GM23338 (cell line): ENCODE data around the gene SLC2A5. TPM values are rescaled to one million over a fixed set of nuclear protein-coding genes. Genes with fewer than 3 reads are reported as not detected.

Source experiments
- ATAC-seq: fragments of 200-7000 bp; cut with Tn5 transposase; 3 replicates; pipeline ENCODE4 v1.9.1; 2020
- DNase-seq: peaks from one replicate; pipeline ENCODE4 v3.0.0-alpha.2; 2015; ENCODE audit warnings: low spot score
- H2AFZ ChIP-seq: fragments of 200-600 bp; sonication (generic); 2 replicates; pipeline ENCODE4 v1.8.0; 2016; ENCODE audit warnings: antibody characterized with exemption, mild to moderate bottlenecking, moderate library complexity
- H3F3A ChIP-seq: fragments of 200-600 bp; sonication (generic); replicated peaks from 2 replicates; pipeline ENCODE4 v1.8.0; 2017; ENCODE audit warnings: antibody characterized with exemption, mixed run types, low read depth
- H3K27ac ChIP-seq: fragments of 200-600 bp; sonication (generic); 2 replicates; pipeline ENCODE4 v1.6.1; 2016; ENCODE audit warnings: low read depth
- H3K27me3 ChIP-seq: fragments of 200-600 bp; sonication (generic); 2 replicates; pipeline ENCODE4 v1.8.0; 2016; ENCODE audit warnings: mild to moderate bottlenecking, mixed run types, moderate library complexity; ENCODE audit not compliant: insufficient read depth
- H3K36me3 ChIP-seq: fragments of 200-600 bp; sonication (generic); 2 replicates; pipeline ENCODE4 v1.8.0; 2016; ENCODE audit warnings: mild to moderate bottlenecking; ENCODE audit not compliant: insufficient read depth
- H3K4me1 ChIP-seq: fragments of 200-600 bp; sonication (generic); 2 replicates; pipeline ENCODE4 v1.8.0; 2016; ENCODE audit warnings: mild to moderate bottlenecking, moderate library complexity; ENCODE audit not compliant: insufficient read depth
- H3K4me2 ChIP-seq: fragments of 200-600 bp; sonication (generic); 2 replicates; pipeline ENCODE4 v1.7.1; 2017; ENCODE audit warnings: mixed run types
- H3K4me3 ChIP-seq: fragments of 200-600 bp; sonication (generic); 2 replicates; pipeline ENCODE4 v1.6.1; 2016; ENCODE audit warnings: mixed run types
- H3K79me2 ChIP-seq: fragments of 200-600 bp; sonication (generic); replicated peaks from 2 replicates; pipeline ENCODE4 v1.8.0; 2017; ENCODE audit warnings: mild to moderate bottlenecking; ENCODE audit not compliant: insufficient read depth
- H3K9me2 ChIP-seq: fragments of 200-600 bp; sonication (generic); 2 replicates; pipeline ENCODE4 v1.8.0; 2017; ENCODE audit not compliant: insufficient read depth
- H4K20me1 ChIP-seq: fragments of 200-600 bp; sonication (generic); replicated peaks from 2 replicates; pipeline ENCODE4 v1.8.0; 2017; ENCODE audit warnings: mild to moderate bottlenecking; ENCODE audit not compliant: insufficient read depth
- H3K27ac Mint-ChIP-seq: 2 replicates; pipeline ENCODE4 v1.8.0; 2020; ENCODE audit warnings: inconsistent platforms, mild to moderate bottlenecking, moderate library complexity, mixed read lengths
- H3K27me3 Mint-ChIP-seq: 3 replicates; pipeline ENCODE4 v1.8.0; 2022; ENCODE audit warnings: low read depth, mild to moderate bottlenecking, moderate library complexity, mixed read lengths, inconsistent platforms; ENCODE audit not compliant: insufficient read depth, poor library complexity
- H3K36me3 Mint-ChIP-seq: 3 replicates; pipeline ENCODE4 v1.8.0; 2021; ENCODE audit warnings: low read depth, mild to moderate bottlenecking, inconsistent platforms, moderate library complexity, mixed read lengths
- H3K4me1 Mint-ChIP-seq: 3 replicates; pipeline ENCODE4 v1.8.0; 2020; ENCODE audit warnings: mild to moderate bottlenecking, inconsistent platforms, mixed read lengths
- H3K4me3 Mint-ChIP-seq: 3 replicates; pipeline ENCODE4 v1.8.0; 2021; ENCODE audit warnings: moderate library complexity, mild to moderate bottlenecking, inconsistent platforms, mixed read lengths
- H3K9me3 Mint-ChIP-seq: 3 replicates; pipeline ENCODE4 v1.8.0; 2020; ENCODE audit warnings: moderate library complexity, mild to moderate bottlenecking, inconsistent platforms, mixed read lengths
- CREB1 ChIP-seq: fragments of 250-450 bp; sonication (Bioruptor Pico); IDR thresholded peaks from 2 replicates; pipeline ENCODE4 v1.5.0; 2020; ENCODE audit warnings: low read depth, mild to moderate bottlenecking, moderate library complexity
- CTCF ChIP-seq, 2 experiments: fragments of 200-600 bp in 1 of 2; sonication (generic) in 1 of 2; conservative IDR thresholded peaks; 2 replicates each; pipeline versions ENCODE4 v1.5.1 to v1.6.1; 2016 to 2017; ENCODE audit warnings: antibody characterized with exemption in 2 of 2, low read depth in 2 of 2, mild to moderate bottlenecking in 2 of 2, moderate library complexity in 1 of 2
- EZH2 ChIP-seq: fragments of 200-600 bp; sonication (generic); IDR thresholded peaks from one replicate; pipeline ENCODE4 v1.8.0; 2017; ENCODE audit warnings: antibody characterized with exemption, mild to moderate bottlenecking, low read depth; ENCODE audit not compliant: unreplicated experiment
- JUNB ChIP-seq: IDR thresholded peaks from one replicate; pipeline ENCODE4 v1.6.1; 2016; ENCODE audit warnings: antibody characterized with exemption; ENCODE audit not compliant: unreplicated experiment
- NANOG ChIP-seq: IDR thresholded peaks from 2 replicates; pipeline ENCODE4 v1.6.1; 2016; ENCODE audit warnings: antibody characterized with exemption, borderline replicate concordance
- POLR2AphosphoS5 ChIP-seq: IDR thresholded peaks from 2 replicates; pipeline ENCODE4 v1.6.1; 2016; ENCODE audit warnings: antibody characterized with exemption, low read depth
- REST ChIP-seq: IDR thresholded peaks from one replicate; pipeline ENCODE4 v1.6.1; 2018; ENCODE audit warnings: antibody characterized with exemption; ENCODE audit not compliant: unreplicated experiment
- STAT1 ChIP-seq: IDR thresholded peaks from one replicate; pipeline ENCODE4 v1.6.1; 2016; ENCODE audit warnings: antibody characterized with exemption; ENCODE audit not compliant: unreplicated experiment
- ZNF114 ChIP-seq: fragments of 250-450 bp; sonication (Bioruptor Pico); IDR thresholded peaks from 2 replicates; pipeline ENCODE4 v1.5.0; 2020; ENCODE audit warnings: mild to moderate bottlenecking, moderate library complexity
- ZNF331 ChIP-seq: fragments of 250-450 bp; sonication (Bioruptor Pico); IDR thresholded peaks from 2 replicates; pipeline ENCODE4 v1.5.0; 2020; ENCODE audit warnings: low read depth, mild to moderate bottlenecking, moderate library complexity
- ZNF462 ChIP-seq: fragments of 250-450 bp; sonication (Bioruptor Pico); IDR thresholded peaks from 2 replicates; pipeline ENCODE4 v1.5.0; 2020; ENCODE audit warnings: mild to moderate bottlenecking, moderate library complexity
- polyA plus RNA-seq: library from polyadenylated mRNA; unstranded; fragments of >200 nt; fragmentation: Nextera tagmentation; extraction: Ambion mirVana; gene quantifications from 2 replicates; pipeline ENCODE4 v1.2.1, GENCODE V29; 2016
- total RNA-seq: library from RNA; depleted of rRNA; stranded (reverse); fragments of >200 nt; shearing (Covaris generic); gene quantifications from 2 replicates; pipeline ENCODE4 v1.2.3, GENCODE V29; 2014

The SLC2A5 gene
- total and polyA plus RNA-seq, 2 experiments from 2014 or later = 0.03 TPM; not detected in 1

GRCh38 chr1:9041116-9041779 lies 28.2 kb downstream of the SLC2A5 start:
- Histone ChIP-seq H4K20me1 (no peaks in the 10 kb centered on the region), H3K27me3 (no peaks in the 10 kb centered on the region), H3K27ac (no peak overlapping the region), H3K4me1 (no peaks in the 10 kb centered on the region), H2AFZ (no peak overlapping the region), H3K79me2 (no peaks in the 10 kb centered on the region), H3K36me3 (no peaks in the 10 kb centered on the region), H3K9me2 (no peaks in the 10 kb centered on the region), H3K4me3 (no peak overlapping the region), H3K4me2 (no peak overlapping the region), H3F3A (no peaks in the 10 kb centered on the region)
- Mint-ChIP-seq H3K36me3 (no peaks in the 10 kb centered on the region; the same call in 2 of the 3 replicates), H3K4me1 (no peaks in the 10 kb centered on the region; the same call in 2 of the 3 replicates), H3K27ac (no peak overlapping the region), H3K9me3 (peaks cover 2% of the 10 kb centered on the region; the same call in 2 of the 3 replicates), H3K4me3 (no peak overlapping the region), H3K27me3 (peaks cover 7% of the 10 kb centered on the region)
- TF ChIP-seq EZH2 (no peak), POLR2AphosphoS5 (no peak), CTCF (conservative IDR thresholded peaks at IDR 0.05; ENCODE audit: low read depth in 2 of 2) (no peak), STAT1 (no peak), JUNB (no peak), ZNF331 (CRISPR knock-in tag) (no peak), ZNF114 (CRISPR knock-in tag) (no peak), CREB1 (CRISPR knock-in tag) (no peak), NANOG (no peak), REST (no peak)
- DNase-seq (no peak), ATAC-seq (no peak)

- no peaks in the 10 kb centered on the region for H3K9me2 ChIP-seq
- no peaks in the 10 kb centered on the region for H3K4me1 ChIP-seq
- Mint-ChIP-seq H3K27ac (no peak overlapping the region), H3K4me1 (no peaks in the 10 kb centered on the region; the same call in 2 of the 3 replicates), H3K36me3 (no peaks in the 10 kb centered on the region; the same call in 2 of the 3 replicates), H3K4me3 (no peak overlapping the region), H3K9me3 (peaks cover 2% of the 10 kb centered on the region), H3K27me3 (peaks cover 7% of the 10 kb centered on the region)
- no peak for DNase-seq
- H3K36me3 ChIP-seq = no peaks in the 10 kb centered on the region
- H3K4me3 ChIP-seq = no peak overlapping the region
- H3K27me3 ChIP-seq = no peaks in the 10 kb centered on the region
- no peaks in the 10 kb centered on the region for H4K20me1 ChIP-seq
- no peak for ATAC-seq
- no peaks in the 10 kb centered on the region for H3K79me2 ChIP-seq
- no peak overlapping the region for H3K4me2 ChIP-seq
- H2AFZ ChIP-seq = no peak overlapping the region; the same call in 1 of the 2 replicates
- no peak overlapping the region for H3K27ac ChIP-seq
- no peaks in the 10 kb centered on the region for H3F3A ChIP-seq
- TF ChIP-seq ZNF462 (CRISPR knock-in tag) (no peak), POLR2AphosphoS5 (no peak), ZNF114 (CRISPR knock-in tag) (no peak)
Observed at GRCh38 chr1:9040659-9041030, 28.8 kb downstream of the SLC2A5 start.
